MCF 10A (cell line): ENCODE measurements around the gene KLF13. TPM values are rescaled to one million over a fixed set of nuclear protein-coding genes. Genes with fewer than 3 reads are reported as not detected.
A peak's percentile ranks its signal among the peaks of the same experiment; 100 is the strongest.

ENCODE experiments used
- BruUV-seq: library from RNA; stranded (reverse); fragments of 400-500 nt; replicated peaks from 2 replicates; lab custom pipeline; 2021; lab: Mats Ljungman, UMichigan
- CTCF ChIA-PET: fragments of 300-600 bp; sonication (Branson Sonifier 250); formaldehyde crosslinking; extraction: SDS; loops from one replicate; lab custom pipeline; 2021; ENCODE audit warnings: antibody characterized with exemption, inconsistent platforms; lab: Yijun Ruan, JAX
- POLR2A ChIA-PET: fragments of 300-600, 350-650 bp; sonication (Branson Sonifier 250); formaldehyde crosslinking; extraction: SDS; loops from one replicate; lab custom pipeline; 2020; ENCODE audit warnings: antibody characterized with exemption, inconsistent platforms; lab: Yijun Ruan, JAX
- DNase-seq: peaks from one replicate; pipeline ENCODE4 v3.0.0-alpha.2; 2018; ENCODE audit not compliant: unreplicated experiment
- H3K27ac Mint-ChIP-seq: one replicate; pipeline ENCODE4 v1.8.0; 2022; ENCODE audit warnings: mild to moderate bottlenecking, low read depth, mixed read lengths; ENCODE audit not compliant: unreplicated experiment
- H3K27me3 Mint-ChIP-seq: one replicate; pipeline ENCODE4 v1.8.0; 2022; ENCODE audit warnings: mixed read lengths; ENCODE audit not compliant: insufficient read depth, unreplicated experiment
- H3K36me3 Mint-ChIP-seq: one replicate; pipeline ENCODE4 v1.8.0; 2022; ENCODE audit warnings: mild to moderate bottlenecking, moderate library complexity, mixed read lengths; ENCODE audit not compliant: insufficient read depth, unreplicated experiment
- H3K4me1 Mint-ChIP-seq: one replicate; pipeline ENCODE4 v1.8.0; 2022; ENCODE audit warnings: mixed read lengths; ENCODE audit not compliant: insufficient read depth, unreplicated experiment
- H3K4me3 Mint-ChIP-seq: one replicate; pipeline ENCODE4 v1.8.0; 2022; ENCODE audit warnings: mild to moderate bottlenecking, moderate library complexity, mixed read lengths; ENCODE audit not compliant: unreplicated experiment
- H3K9me3 Mint-ChIP-seq: one replicate; pipeline ENCODE4 v1.8.0; 2022; ENCODE audit warnings: mixed read lengths; ENCODE audit not compliant: unreplicated experiment
- intact Hi-C: fragments of 100-400 bp; cut with micrococcal nuclease; formaldehyde crosslinking; loops from 2 replicates; pipeline ENCODE4 v1.14.1; 2022
- total RNA-seq: library from RNA; stranded (reverse); gene quantifications from 2 replicates; pipeline ENCODE4 v1.2.3, GENCODE V29; 2022
- TF ChIP-seq, protein P1 (sequence below): fragments of 200-600 bp; IDR thresholded peaks from one replicate; pipeline ENCODE4 v1.8.0; 2022; ENCODE audit warnings: antibody characterized with exemption, mild to moderate bottlenecking; ENCODE audit not compliant: unreplicated experiment

KLF13 gene
- total RNA-seq, 1 experiment from 2014 or later, result 83.1 TPM

GRCh38 chr15:31331389-31331788, 4.8 kb downstream of the KLF13 start:
- TF ChIP-seq, protein P1, sequence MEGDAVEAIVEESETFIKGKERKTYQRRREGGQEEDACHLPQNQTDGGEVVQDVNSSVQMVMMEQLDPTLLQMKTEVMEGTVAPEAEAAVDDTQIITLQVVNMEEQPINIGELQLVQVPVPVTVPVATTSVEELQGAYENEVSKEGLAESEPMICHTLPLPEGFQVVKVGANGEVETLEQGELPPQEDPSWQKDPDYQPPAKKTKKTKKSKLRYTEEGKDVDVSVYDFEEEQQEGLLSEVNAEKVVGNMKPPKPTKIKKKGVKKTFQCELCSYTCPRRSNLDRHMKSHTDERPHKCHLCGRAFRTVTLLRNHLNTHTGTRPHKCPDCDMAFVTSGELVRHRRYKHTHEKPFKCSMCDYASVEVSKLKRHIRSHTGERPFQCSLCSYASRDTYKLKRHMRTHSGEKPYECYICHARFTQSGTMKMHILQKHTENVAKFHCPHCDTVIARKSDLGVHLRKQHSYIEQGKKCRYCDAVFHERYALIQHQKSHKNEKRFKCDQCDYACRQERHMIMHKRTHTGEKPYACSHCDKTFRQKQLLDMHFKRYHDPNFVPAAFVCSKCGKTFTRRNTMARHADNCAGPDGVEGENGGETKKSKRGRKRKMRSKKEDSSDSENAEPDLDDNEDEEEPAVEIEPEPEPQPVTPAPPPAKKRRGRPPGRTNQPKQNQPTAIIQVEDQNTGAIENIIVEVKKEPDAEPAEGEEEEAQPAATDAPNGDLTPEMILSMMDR, result no peak
- ChIA-PET POLR2A (no interaction called here), CTCF (interaction anchor here (2.1 kb wide), 1 partner anchor 157 kb away, joined by 7 read pairs; no protein-coding TSS in a partner anchor)
- BruUV-seq, result no TSS peak
- H3K4me3 Mint-ChIP-seq, result no peak overlapping the region
- peak overlapping the region; percentile 54 for H3K27ac Mint-ChIP-seq
- peaks cover 32% of the 10 kb centered on the region for H3K4me1 Mint-ChIP-seq
- H3K36me3 Mint-ChIP-seq, result peaks cover 21% of the 10 kb centered on the region
- no peak for DNase-seq
- H3K27me3 Mint-ChIP-seq, result no peaks in the 10 kb centered on the region
- H3K9me3 Mint-ChIP-seq, result no peaks in the 10 kb centered on the region
- intact Hi-C loops, result no loop called here

GRCh38 chr15:31332020-31332680, 5.5 kb downstream of the KLF13 start:
- H3K27me3 Mint-ChIP-seq, result no peaks in the 10 kb centered on the region
- CTCF ChIA-PET, result interaction anchor here (0.5 to 2.1 kb wide), 5 partner anchors 8 to 156 kb away, joined by 3 to 7 read pairs (median 3); no protein-coding TSS in a partner anchor
- H3K4me3 Mint-ChIP-seq, result no peak overlapping the region

DNA sequence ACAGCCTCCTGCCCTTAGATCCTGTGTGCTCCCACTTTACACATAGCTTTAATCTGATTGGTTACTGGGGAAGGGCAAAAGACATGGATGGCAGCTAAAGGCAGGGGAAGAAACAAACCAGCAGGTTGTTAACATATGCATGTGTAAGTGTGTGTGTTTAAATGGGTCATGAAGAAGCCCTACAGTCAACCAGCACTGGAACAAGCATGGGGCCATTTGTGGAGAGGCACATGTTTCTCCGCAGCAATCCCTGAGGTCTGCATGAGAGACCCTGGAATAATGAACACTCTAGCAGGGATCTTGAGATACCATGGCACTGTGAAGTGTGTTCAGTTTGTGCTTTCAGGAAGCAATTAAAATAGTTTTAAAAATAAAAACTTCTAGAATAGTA, 6.0 kb downstream of the KLF13 start:
- no peak for DNase-seq
- Mint-ChIP-seq H3K27me3 (no peaks in the 10 kb centered on the region), H3K27ac (peak overlapping the region; percentile 54), H3K4me1 (peaks cover 36% of the 10 kb centered on the region), H3K36me3 (peaks cover 21% of the 10 kb centered on the region), H3K9me3 (no peaks in the 10 kb centered on the region), H3K4me3 (no peak overlapping the region)
- ChIA-PET POLR2A (interaction anchor here (1.1 kb wide), 1 partner anchor 30 kb away, joined by 4 read pairs; no protein-coding TSS in a partner anchor), CTCF (interaction anchor here (0.6 to 2.1 kb wide), 5 partner anchors 9 to 156 kb away, joined by 3 to 7 read pairs (median 3); no protein-coding TSS in a partner anchor)
- intact Hi-C loops, result no loop called here
- TF ChIP-seq, protein P1, result no peak
- no TSS peak for BruUV-seq

More at GRCh38 chr15:31332020-31332680, 5.5 kb downstream of the KLF13 start:
- TF ChIP-seq, protein P1, result no peak
- POLR2A ChIA-PET, result interaction anchor here (1.1 kb wide), 1 partner anchor 31 kb away, joined by 4 read pairs; no protein-coding TSS in a partner anchor
- Mint-ChIP-seq H3K9me3 (no peaks in the 10 kb centered on the region), H3K36me3 (peaks cover 21% of the 10 kb centered on the region), H3K4me1 (peaks cover 35% of the 10 kb centered on the region), H3K27ac (peak overlapping the region; percentile 54)
- no TSS peak for BruUV-seq
- DNase-seq, result no peak
- intact Hi-C loops, result no loop called here

GRCh38 chr15:31333119-31333518, 6.5 kb downstream of the KLF13 start:
- no TSS peak for BruUV-seq
- DNase-seq, result no peak
- Mint-ChIP-seq H3K4me3 (no peak overlapping the region), H3K36me3 (peaks cover 21% of the 10 kb centered on the region), H3K4me1 (peaks cover 39% of the 10 kb centered on the region), H3K27ac (no peak overlapping the region), H3K9me3 (no peaks in the 10 kb centered on the region), H3K27me3 (no peaks in the 10 kb centered on the region)
- ChIA-PET POLR2A (interaction anchor here (1.1 kb wide), 1 partner anchor 30 kb away, joined by 4 read pairs; no protein-coding TSS in a partner anchor), CTCF (interaction anchor here (0.8 to 2.1 kb wide), 5 partner anchors 9 to 155 kb away, joined by 3 to 7 read pairs (median 3); no protein-coding TSS in a partner anchor)
- TF ChIP-seq, protein P1, result no peak
- intact Hi-C loops, result no loop called here
